Measurements from ENCODE around the gene CEP295NL.

The CEP295NL gene

DNA sequence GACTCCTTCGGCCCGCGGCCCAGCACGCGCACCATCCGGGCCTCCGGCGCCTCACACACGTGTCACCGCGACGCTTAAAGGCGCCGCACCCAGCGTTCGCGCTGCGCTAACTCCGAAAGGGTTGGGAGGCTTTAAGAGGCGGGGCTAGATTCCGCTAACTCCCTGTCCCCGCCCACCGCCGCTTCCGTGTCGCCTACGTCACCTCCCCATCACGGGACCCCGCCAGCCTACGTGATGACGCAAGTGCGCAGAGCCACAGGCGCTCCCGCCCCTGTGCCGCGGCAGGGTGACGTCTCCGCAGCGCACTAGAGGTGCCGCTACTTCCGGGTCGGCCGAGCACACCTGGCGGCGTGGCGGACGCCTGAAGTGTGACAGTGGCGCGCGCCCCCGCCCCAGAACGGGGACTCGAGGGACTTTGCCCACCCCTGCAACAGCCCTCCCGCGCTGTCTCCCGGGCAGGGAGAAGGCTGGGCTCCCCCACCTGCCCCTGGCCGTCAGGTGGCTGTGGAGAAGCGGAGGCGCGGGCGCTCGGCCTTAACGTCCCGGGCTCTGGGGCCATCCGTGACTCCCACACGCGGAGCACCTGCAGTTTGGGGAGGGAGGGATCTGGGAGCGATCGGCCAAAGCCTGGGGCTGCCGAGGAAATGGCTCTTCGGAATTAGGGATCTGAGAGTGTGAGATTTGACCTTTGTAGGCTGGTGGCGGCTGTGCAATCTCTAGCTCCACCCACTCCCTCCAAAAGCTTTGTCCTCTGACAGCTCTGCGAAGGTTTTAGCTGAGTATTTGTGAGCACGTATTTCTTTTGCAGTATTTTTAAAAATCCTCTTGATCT lies 62.0 kb downstream of the CEP295NL start, which contains the start of gene USP36:
Gene USP36 (minus strand): TSS at position 35 of the 832 bp plus-strand sequence. CDS start 4,451 bp downstream, outside the sequence.
- intact Hi-C loops (cut with micrococcal nuclease): loop anchor here (2.0 kb wide), 1 partner anchor 22 kb away; no protein-coding TSS in a partner anchor
- Mint-ChIP-seq H3K9me3 (no peaks in the 10 kb centered on the region), H3K4me1 (ENCODE audit: low read depth) (peaks cover 45% of the 10 kb centered on the region), H3K36me3 (ENCODE audit: low read depth) (peaks cover 33% of the 10 kb centered on the region), H3K27me3 (peaks cover 6% of the 10 kb centered on the region), H3K27ac (peak within 1 kb of the TSS; percentile 96), H3K4me3 (peak within 1 kb of the TSS; percentile 79)

Data from dendritic cell treated with granulocyte-macrophage colony-stimulating factor and Interleukin-4, amounts not matched to agents 40 ng/mL and 50 ng/mL, for 4 days (primary cell).